H1 (cell line): ENCODE results near the gene PIGBOS1. TPM values are rescaled to one million over a fixed set of nuclear protein-coding genes. Genes with fewer than 3 reads are reported as not detected.

Experiments used
- CTCF ChIA-PET: fragments of 300-600 bp; sonication (Branson Sonifier 250); formaldehyde crosslinking; loops from one replicate; lab custom pipeline; 2021; ENCODE audit not compliant: partially characterized antibody; lab: Charles Lee
- POLR2A ChIA-PET: fragments of 300-600 bp; sonication (Branson Sonifier 250); formaldehyde crosslinking; loops from one replicate; lab custom pipeline; 2021; ENCODE audit warnings: inconsistent platforms; ENCODE audit not compliant: partially characterized antibody; lab: Charles Lee
- DNase-seq, 2 experiments: peaks; one replicate each; pipeline versions ENCODE4 v3.0.0 to v3.0.0-alpha.2; 2010 to 2022; ENCODE audit warnings: low spot score in 2 of 2, low read depth in 1 of 2, mixed read lengths in 1 of 2
- FAIRE-seq: peaks from 2 replicates; lab custom pipeline; 2011; peaks lifted over from hg19 to GRCh38; lab: Jason Lieb, UNC
- H2AFZ ChIP-seq: 2 replicates; pipeline ENCODE4 v1.8.1; 2012; ENCODE audit warnings: low read length, inconsistent platforms
- H2AK5ac ChIP-seq: 2 replicates; pipeline ENCODE4 v1.6.1; 2013; ENCODE audit warnings: low read depth, low read length
- H2BK120ac ChIP-seq: replicated peaks from 2 replicates; pipeline ENCODE3; 2013; ENCODE audit warnings: low read depth, low read length, inconsistent platforms
- H2BK12ac ChIP-seq: 2 replicates; pipeline ENCODE4 v1.6.1; 2013; ENCODE audit warnings: low read depth, low read length
- H2BK15ac ChIP-seq: 2 replicates; pipeline ENCODE4 v1.6.1; 2013; ENCODE audit warnings: low read length
- H2BK20ac ChIP-seq: 2 replicates; pipeline ENCODE4 v1.6.1; 2013; ENCODE audit warnings: low read length
- H2BK5ac ChIP-seq: 2 replicates; pipeline ENCODE4 v1.6.1; 2013; ENCODE audit warnings: low read depth, low read length
- H3K14ac ChIP-seq: 2 replicates; pipeline ENCODE4 v1.6.1; 2013; ENCODE audit warnings: inconsistent platforms; ENCODE audit not compliant: insufficient read length
- H3K18ac ChIP-seq: 2 replicates; pipeline ENCODE4 v1.6.1; 2013; ENCODE audit warnings: low read length; ENCODE audit errors: extremely low read depth
- H3K23ac ChIP-seq: 2 replicates; pipeline ENCODE4 v1.6.1; 2013; ENCODE audit warnings: inconsistent platforms; ENCODE audit not compliant: insufficient read length
- H3K23me2 ChIP-seq: 2 replicates; pipeline ENCODE4 v1.6.1; 2013; ENCODE audit warnings: low read depth, low read length
- H3K27ac ChIP-seq: 2 replicates; pipeline ENCODE4 v1.6.1; 2011; ENCODE audit warnings: low read depth, low read length, inconsistent platforms
- H3K27me3 ChIP-seq, 4 experiments: replicated peaks in 1 of 4; 1 replicate in 1 of 4; 2 replicates in 3 of 4; pipeline versions ENCODE4 v1.6.1 to v1.8.1; 2011 to 2013; ENCODE audit warnings: low read length in 3 of 4, mild to moderate bottlenecking in 3 of 4, inconsistent platforms in 2 of 4, mixed read lengths in 2 of 4, moderate library complexity in 1 of 4; ENCODE audit not compliant: control insufficient read depth in 3 of 4, insufficient read depth in 3 of 4; ENCODE audit errors: extremely low read depth in 1 of 4
- H3K36me3 ChIP-seq, 4 experiments: 2 replicates each; pipeline versions ENCODE4 v1.6.1 to v1.8.1; 2011 to 2013; ENCODE audit warnings: mild to moderate bottlenecking in 4 of 4, low read length in 3 of 4, moderate library complexity in 2 of 4, control low read depth in 1 of 4, inconsistent platforms in 1 of 4; ENCODE audit not compliant: insufficient read depth in 4 of 4, control insufficient read depth in 2 of 4
- H3K4ac ChIP-seq: replicated peaks from 2 replicates; pipeline ENCODE3; 2013; ENCODE audit warnings: low read length, low read depth, mixed read lengths, inconsistent platforms; ENCODE audit not compliant: insufficient read length
- H3K4me1 ChIP-seq, 4 experiments: replicated peaks in 1 of 4; 1 replicate in 1 of 4; 2 replicates in 3 of 4; pipeline versions ENCODE4 v1.6.1 to v1.8.1; 2011 to 2013; ENCODE audit warnings: low read length in 3 of 4, inconsistent platforms in 2 of 4, mixed read lengths in 1 of 4; ENCODE audit not compliant: insufficient read depth in 4 of 4, control insufficient read depth in 3 of 4
- H3K4me2 ChIP-seq, 2 experiments: 2 replicates each; pipeline versions ENCODE4 v1.6.1 to v1.8.1; 2011 to 2013; ENCODE audit warnings: low read depth in 2 of 2, low read length in 2 of 2, control low read depth in 1 of 2, inconsistent platforms in 1 of 2, mild to moderate bottlenecking in 1 of 2; ENCODE audit not compliant: insufficient read depth in 1 of 2
- H3K4me3 ChIP-seq, 4 experiments: fragments of 200-600, 300-600 bp in 1 of 4; sonication (generic), shearing (Covaris generic), sonication (Bioruptor Twin) in 1 of 4; 2 replicates each; pipeline versions ENCODE4 v1.5.1 to v1.8.1; 2011 to 2016; ENCODE audit warnings: low read length in 4 of 4, low read depth in 3 of 4, control low read depth in 2 of 4, inconsistent platforms in 2 of 4, mild to moderate bottlenecking in 2 of 4, mixed read lengths in 1 of 4, moderate library complexity in 1 of 4; ENCODE audit not compliant: insufficient read depth in 2 of 4; ENCODE audit errors: extremely low read depth in 1 of 4
- H3K56ac ChIP-seq: replicated peaks from 2 replicates; pipeline ENCODE3; 2013; ENCODE audit warnings: low read depth, mild to moderate bottlenecking, mixed read lengths, low read length, inconsistent platforms; ENCODE audit not compliant: insufficient read length
- H3K79me1 ChIP-seq: 2 replicates; pipeline ENCODE4 v1.6.1; 2013; ENCODE audit warnings: low read depth, low read length, control low read depth
- H3K79me2 ChIP-seq, 2 experiments: 2 replicates each; pipeline versions ENCODE4 v1.6.1 to v1.8.1; 2012 to 2013; ENCODE audit warnings: low read length in 2 of 2, mild to moderate bottlenecking in 2 of 2, inconsistent platforms in 1 of 2; ENCODE audit not compliant: insufficient read depth in 2 of 2, control insufficient read depth in 1 of 2
- H3K9ac ChIP-seq, 4 experiments: replicated peaks in 1 of 4; 1 replicate in 1 of 4; 2 replicates in 3 of 4; pipeline versions ENCODE4 v1.6.1 to v1.8.1; 2011 to 2013; ENCODE audit warnings: low read depth in 3 of 4, low read length in 3 of 4, control low read depth in 2 of 4, mild to moderate bottlenecking in 2 of 4, moderate library complexity in 2 of 4, inconsistent platforms in 1 of 4; ENCODE audit errors: extremely low read depth in 1 of 4
- H3K9me3 ChIP-seq, 2 experiments: 2 replicates each; pipeline versions ENCODE4 v1.6.1 to v1.8.1; 2012 to 2013; ENCODE audit warnings: mild to moderate bottlenecking in 2 of 2, moderate library complexity in 2 of 2, control low read depth in 1 of 2, inconsistent platforms in 1 of 2, low read depth in 1 of 2, low read length in 1 of 2, mixed read lengths in 1 of 2; ENCODE audit not compliant: insufficient read depth in 2 of 2
- H4K20me1 ChIP-seq, 2 experiments: replicated peaks in 1 of 2; 2 replicates each; pipeline versions ENCODE3 to v1.8.1; 2011 to 2013; ENCODE audit warnings: inconsistent platforms in 2 of 2, low read length in 2 of 2, mild to moderate bottlenecking in 1 of 2; ENCODE audit not compliant: insufficient read depth in 2 of 2, control insufficient read depth in 1 of 2
- H4K5ac ChIP-seq: 2 replicates; pipeline ENCODE4 v1.6.1; 2013; ENCODE audit warnings: low read length, low read depth, mixed read lengths, inconsistent platforms; ENCODE audit not compliant: insufficient read length
- H4K8ac ChIP-seq: 2 replicates; pipeline ENCODE4 v1.8.0; 2013; ENCODE audit warnings: mild to moderate bottlenecking, moderate library complexity, low read length, inconsistent platforms; ENCODE audit not compliant: insufficient read depth; ENCODE audit errors: extremely low read depth
- H4K91ac ChIP-seq: replicated peaks from 2 replicates; pipeline ENCODE3; 2013; ENCODE audit warnings: low read length, mixed read lengths, inconsistent platforms; ENCODE audit not compliant: insufficient read length
- BACH1 ChIP-seq: IDR thresholded peaks from 2 replicates; pipeline ENCODE4 v1.6.1; 2012; ENCODE audit warnings: low read length, improper control_type of control experiment
- CBX5 ChIP-seq: fragments of 300-800, 300-1000 bp; sonication (generic); IDR thresholded peaks from 2 replicates; pipeline ENCODE4 v1.7.1; 2016; ENCODE audit warnings: antibody characterized with exemption, low read length, low read depth
- CTCF ChIP-seq, 3 experiments: IDR thresholded peaks; 1 replicate in 2 of 3; 2 replicates in 1 of 3; pipeline versions ENCODE4 v1.5.1 to v1.6.1; 2011; ENCODE audit warnings: low read length in 3 of 3, mild to moderate bottlenecking in 3 of 3, inconsistent platforms in 2 of 3, low read depth in 1 of 3, moderate library complexity in 1 of 3; ENCODE audit not compliant: insufficient read depth in 1 of 3; ENCODE audit errors: control extremely low read depth in 1 of 3
- GTF2F1 ChIP-seq: IDR thresholded peaks from 2 replicates; pipeline ENCODE4 v1.6.1; 2012; ENCODE audit warnings: low read depth, low read length, improper control_type of control experiment, borderline replicate concordance
- POLR2A ChIP-seq, 2 experiments: IDR thresholded peaks; 1 replicate in 1 of 2; 2 replicates in 1 of 2; pipeline ENCODE4 v1.6.1; 2011; ENCODE audit warnings: low read depth in 2 of 2, low read length in 2 of 2, mild to moderate bottlenecking in 2 of 2; ENCODE audit errors: control extremely low read depth in 1 of 2
- SIX5 ChIP-seq: IDR thresholded peaks from 2 replicates; pipeline ENCODE4 v1.6.1; 2011; ENCODE audit warnings: mild to moderate bottlenecking, low read depth, low read length
- TBP ChIP-seq: IDR thresholded peaks from 2 replicates; pipeline ENCODE4 v1.6.1; 2011; ENCODE audit warnings: low read depth, low read length, improper control_type of control experiment
- WGBS, 2 experiments: shearing (Covaris generic) in 1 of 2; methylation state at CpG; one replicate each; pipeline versions ENCODE4 v1.1.6 to v1.1.7; 2013 to 2015; ENCODE audit warnings: low lambda C conversion rate in 2 of 2, mixed read lengths in 2 of 2, inconsistent platforms in 1 of 2, low coverage in 1 of 2, missing lambda C conversion rate in 1 of 2; ENCODE audit not compliant: insufficient replicate concordance in 2 of 2, insufficient coverage in 1 of 2, insufficient read length in 1 of 2; ENCODE audit errors: extremely low coverage in 1 of 2, missing lambda C conversion rate in 1 of 2; 5-methylcytosine and 5-hydroxymethylcytosine counted together
- polyA plus RNA-seq, 7 experiments: library from polyadenylated mRNA; depleted of rRNA in 3 of 7; stranded (reverse) in 5 of 7; unstranded in 2 of 7; fragments of >200 nt in 5 of 7; fragments of 200-250 nt in 2 of 7; gene quantifications; 1 replicate in 5 of 7; 2 replicates in 1 of 7; 4 replicates in 1 of 7; pipeline versions ENCODE4 v1.2.1 to v1.2.3, GENCODE V29; 2011 to 2013; ENCODE audit warnings: missing spikeins in 2 of 7, mixed read lengths in 2 of 7
- total RNA-seq: library from RNA; stranded (reverse); fragmentation: NEBNext Ultra II Directional; extraction: Animal tissue kit (Norgen Biotek cat#: 25700); gene quantifications from 2 replicates; pipeline ENCODE4 v1.2.1, GENCODE V29; 2021
- TF ChIP-seq, protein P1 (sequence below): IDR thresholded peaks from 2 replicates; pipeline ENCODE4 v1.6.1; 2012; ENCODE audit warnings: inconsistent platforms

Gene PIGBOS1
- total and polyA plus RNA-seq, 2 of the 8 experiments (the other 6 are each of a cell fraction or from before 2014, with no cell fraction given): 7.8 to 16.7 TPM

GRCh38 chr15:55284426-55284825, 34.5 kb downstream of the PIGBOS1 start:
- no peak overlapping the region for H3K4me3 ChIP-seq
- no peak overlapping the region for H2AFZ ChIP-seq
- H3K23ac ChIP-seq: no peak overlapping the region
- H3K9ac ChIP-seq: no peak overlapping the region
- no peaks in the 10 kb centered on the region for H3K36me3 ChIP-seq
- no peak overlapping the region for H3K56ac ChIP-seq
- no peaks in the 10 kb centered on the region for H3K9me3 ChIP-seq
- no peak for FAIRE-seq
- 0 out of 7 replicates have a peak, but pooled peaks cover 0 to 5% (median under 1%) of the 10 kb centered on the region in 4 experiments for H3K4me1 ChIP-seq
- H3K27ac ChIP-seq: no peak overlapping the region
- TF ChIP-seq BACH1: no peak
- no peak for TF ChIP-seq SIX5
- TF ChIP-seq CBX5: no peak
- TF ChIP-seq GTF2F1: no peak
- no peak for TF ChIP-seq CTCF (IDR thresholded peaks at IDR 0.05; ENCODE audit: control extremely low read depth in 1 of 3, insufficient read depth in 1 of 3, low read depth in 1 of 3, low read length in 3 of 3)
- no peak for TF ChIP-seq TBP
- no peak for TF ChIP-seq POLR2A (IDR thresholded peaks at IDR 0.05; ENCODE audit: control extremely low read depth in 1 of 2, low read depth in 2 of 2, low read length in 2 of 2)
- TF ChIP-seq, protein P1, sequence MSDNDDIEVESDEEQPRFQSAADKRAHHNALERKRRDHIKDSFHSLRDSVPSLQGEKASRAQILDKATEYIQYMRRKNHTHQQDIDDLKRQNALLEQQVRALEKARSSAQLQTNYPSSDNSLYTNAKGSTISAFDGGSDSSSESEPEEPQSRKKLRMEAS: no peak
- H2BK12ac ChIP-seq: no peak overlapping the region
- ChIA-PET POLR2A (no interaction called here), CTCF (no interaction called here)
- H4K91ac ChIP-seq: no peak overlapping the region
- H2BK20ac ChIP-seq: no peak overlapping the region
- H3K79me2 ChIP-seq: no peaks in the 10 kb centered on the region
- DNase-seq: no peak
- H3K23me2 ChIP-seq: peaks cover 7% of the 10 kb centered on the region
- no peak overlapping the region for H3K4me2 ChIP-seq
- H3K18ac ChIP-seq: no peak overlapping the region
- H2BK5ac ChIP-seq: no peak overlapping the region
- peaks cover 0 to 4% (median 2%) of the 10 kb centered on the region in 4 experiments; a peak in 2 of 7 replicates for H3K27me3 ChIP-seq
- peaks cover 0 to 2% of the 10 kb centered on the region in 2 experiments for H4K20me1 ChIP-seq
- no peak overlapping the region for H2BK120ac ChIP-seq
- WGBS, 2 experiments: 91% methylated on average over 1 of the region's 1 CpG; no CpG with 5 or more reads in 1 of the 2 experiments
- H4K5ac ChIP-seq: no peak overlapping the region
- no peak overlapping the region for H2AK5ac ChIP-seq
- no peak overlapping the region for H3K14ac ChIP-seq
- no peak overlapping the region for H3K4ac ChIP-seq
- H4K8ac ChIP-seq: no peak overlapping the region
- no peak overlapping the region for H2BK15ac ChIP-seq
- no peaks in the 10 kb centered on the region for H3K79me1 ChIP-seq
